ENCODE measurements around the gene POLR1F. TPM values are rescaled to one million over a fixed set of nuclear protein-coding genes. Genes with fewer than 3 reads are reported as not detected.
A peak's percentile ranks its signal among the peaks of the same experiment; 100 is the strongest.

POLR1F gene
- total and polyA plus RNA-seq, 4 donors, result 3.1 to 15.3 (median 8.3) TPM

- DNase-seq (ENCODE audit: low spot score), result no peak
- Histone ChIP-seq H3K4me3 (ENCODE audit: low read depth in 1 of 3, low read length in 3 of 3) (no peak overlapping the region), H3K9ac (ENCODE audit: low read depth in 1 of 2, low read length in 2 of 2) (no peak overlapping the region), H3K36me3 (ENCODE audit: control insufficient read depth in 4 of 4, insufficient read depth in 3 of 4, low read depth in 1 of 4, low read length in 3 of 4) (no peaks in the 10 kb centered on the region), H3K27me3 (ENCODE audit: control insufficient read depth in 4 of 4, insufficient read depth in 4 of 4, low read length in 3 of 4) (peaks cover 0 to 6% (median 0%) of the 10 kb centered on the region in 4 donors), H3K4me1 (ENCODE audit: control insufficient read depth in 4 of 4, insufficient read depth in 4 of 4, low read length in 3 of 4) (no peaks in the 10 kb centered on the region), H3K9me3 (ENCODE audit: control insufficient read depth in 4 of 4, low read length in 3 of 4) (no peaks in the 10 kb centered on the region), H3K27ac (ENCODE audit: low read depth in 1 of 2, low read length in 2 of 2) (no peak overlapping the region)
- TF ChIP-seq NR2F2 (IDR thresholded peaks at IDR 0.05) (no peak), FOXA2 (IDR thresholded peaks at IDR 0.05) (no peak), REST (IDR thresholded peaks at IDR 0.05) (no peak), CTCF (IDR thresholded peaks at IDR 0.05; ENCODE audit: low read depth, low read length, missing input control) (peak; percentile 61), JUND (IDR thresholded peaks at IDR 0.05) (no peak), EGR1 (IDR thresholded peaks at IDR 0.05; ENCODE audit: low read depth in 2 of 2) (no peak), RAD21 (IDR thresholded peaks at IDR 0.05) (peak; percentile 74 to 77), FOXA1 (IDR thresholded peaks at IDR 0.05) (no peak)
- WGBS, result 32% methylated on average over 4 of the region's 4 CpGs
Observed at GRCh38 chr7:19747740-19748339, 39.0 kb upstream of the POLR1F start.

GRCh38 chr7:19744075-19744474 is 35.2 kb upstream of the POLR1F start:
- H3K27me3 ChIP-seq (ENCODE audit: control insufficient read depth in 4 of 4, insufficient read depth in 4 of 4, low read length in 3 of 4), result peaks cover 0 to 3% (median 0%) of the 10 kb centered on the region in 4 donors
- no peak for DNase-seq (ENCODE audit: low spot score)
- no peaks in the 10 kb centered on the region for H3K36me3 ChIP-seq (ENCODE audit: control insufficient read depth in 4 of 4, insufficient read depth in 3 of 4, low read depth in 1 of 4, low read length in 3 of 4)
- H3K4me1 ChIP-seq (ENCODE audit: control insufficient read depth in 4 of 4, insufficient read depth in 4 of 4, low read length in 3 of 4), result no peaks in the 10 kb centered on the region
- H3K27ac ChIP-seq (ENCODE audit: low read depth in 1 of 2, low read length in 2 of 2), result no peak overlapping the region
- H3K4me3 ChIP-seq (ENCODE audit: low read depth in 1 of 3, low read length in 3 of 3), result no peak overlapping the region
- no peaks in the 10 kb centered on the region for H3K9me3 ChIP-seq (ENCODE audit: control insufficient read depth in 4 of 4, low read length in 3 of 4)
- 42% methylated on average over 1 of the region's 1 CpG for WGBS
- H3K9ac ChIP-seq (ENCODE audit: low read depth in 1 of 2, low read length in 2 of 2), result no peak overlapping the region
- TF ChIP-seq RXRA (IDR thresholded peaks at IDR 0.05) (no peak), HNF4A (conservative IDR thresholded peaks at IDR 0.05) (no peak), HNF4G (IDR thresholded peaks at IDR 0.05) (no peak), NR2F2 (IDR thresholded peaks at IDR 0.05) (no peak), GABPA (IDR thresholded peaks at IDR 0.05 in 1 of 2, conservative IDR thresholded peaks at IDR 0.05 in 1 of 2) (no peak), RAD21 (IDR thresholded peaks at IDR 0.05) (no peak), CTCF (IDR thresholded peaks at IDR 0.05; ENCODE audit: low read depth, low read length, missing input control) (no peak), FOXA1 (IDR thresholded peaks at IDR 0.05) (no peak), EGR1 (IDR thresholded peaks at IDR 0.05; ENCODE audit: low read depth in 2 of 2) (no peak), ZBTB33 (IDR thresholded peaks at IDR 0.05) (no peak), ATF3 (IDR thresholded peaks at IDR 0.05) (no peak), YY1 (IDR thresholded peaks at IDR 0.05) (no peak), MAX (IDR thresholded peaks at IDR 0.05) (no peak), FOXA2 (IDR thresholded peaks at IDR 0.05) (no peak), SP1 (IDR thresholded peaks at IDR 0.05) (no peak), JUND (IDR thresholded peaks at IDR 0.05) (no peak), REST (IDR thresholded peaks at IDR 0.05) (no peak)

All from liver (tissue), 9 donors.